GM18511 (cell line): ENCODE results near the gene PLPP3.
A peak's percentile ranks its signal among the peaks of the same experiment; 100 is the strongest.

Experiments
- ATAC-seq: cut with Tn5 transposase; IDR thresholded peaks from one replicate; pipeline ENCODE4 v1.9.1; 2021; ENCODE audit warnings: mild to moderate bottlenecking, moderate library complexity; ENCODE audit not compliant: unreplicated experiment

Gene PLPP3

DNA sequence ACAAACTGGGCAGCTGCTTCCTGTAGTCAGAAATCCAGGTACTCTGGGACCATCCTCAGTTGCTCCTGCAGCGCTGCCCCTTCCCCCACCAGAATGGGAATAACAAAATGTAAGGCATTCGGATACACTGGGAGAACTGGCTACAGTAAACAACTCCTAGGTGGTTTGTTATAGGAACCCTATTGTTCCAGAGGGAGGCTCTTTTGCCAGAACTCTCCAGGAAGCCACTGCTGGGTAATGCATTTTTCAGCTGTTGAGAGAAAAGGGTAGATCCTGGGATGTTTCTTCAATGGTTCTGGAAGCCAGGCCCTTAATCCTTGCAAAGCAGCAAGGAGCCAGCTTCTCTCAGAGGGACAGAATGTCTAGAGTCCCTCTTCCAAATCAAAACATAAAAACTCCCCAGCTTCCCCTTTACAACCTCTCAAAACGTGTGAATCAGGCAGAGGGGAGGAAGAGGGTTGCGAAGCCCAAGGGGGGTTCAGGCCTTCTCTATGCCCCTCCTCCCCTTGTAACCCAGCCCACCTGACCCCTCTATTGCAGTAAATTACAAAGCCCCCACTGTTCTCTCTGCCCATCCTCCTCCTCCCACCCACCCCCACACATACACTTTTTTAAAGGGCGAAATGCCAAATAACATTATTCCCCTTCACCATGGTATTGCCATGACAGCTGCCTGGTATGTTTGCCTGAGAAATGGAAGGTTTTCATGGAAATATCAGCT lies 29.1 kb downstream of the PLPP3 start:
- ATAC-seq: no peak

DNA sequence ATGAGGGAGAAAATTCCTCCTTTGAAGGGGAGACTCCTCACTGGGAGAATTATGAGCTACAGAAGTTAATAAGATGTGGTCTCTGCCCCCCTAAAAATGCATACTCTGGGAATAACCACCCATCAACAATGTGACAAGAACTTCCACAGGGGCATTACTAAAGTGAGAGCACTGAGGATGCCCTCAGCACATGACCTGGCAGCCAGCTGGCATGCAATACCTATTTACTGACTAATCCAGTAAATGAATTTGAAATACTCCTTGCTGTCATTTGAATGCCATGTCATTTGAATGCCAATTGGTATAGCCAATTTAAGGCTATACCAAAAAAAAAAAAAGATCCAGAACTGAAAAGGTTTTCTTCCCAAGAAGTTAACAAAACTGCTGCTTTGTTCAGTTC lies 30.8 kb downstream of the PLPP3 start:
- no peak for ATAC-seq

DNA sequence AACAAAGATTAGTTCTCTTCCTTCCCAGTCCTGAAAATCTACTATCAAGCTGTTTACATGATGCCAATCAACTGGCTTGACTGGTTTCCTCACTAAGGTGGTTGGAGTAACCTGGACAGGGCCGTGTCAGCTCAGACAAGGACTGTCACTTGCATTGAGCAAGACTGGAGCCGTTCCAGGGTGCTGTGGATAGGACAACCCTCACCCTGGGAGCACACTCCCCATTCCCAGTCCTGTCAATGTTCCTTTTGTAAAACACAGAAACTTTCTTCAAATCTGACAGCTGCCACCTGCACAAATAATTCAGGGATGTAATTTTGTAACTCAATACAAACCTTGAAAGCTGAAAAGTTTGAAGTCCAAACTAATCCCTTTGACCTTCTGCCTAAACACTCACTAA lies 31.4 kb downstream of the PLPP3 start:
- ATAC-seq: no peak

DNA sequence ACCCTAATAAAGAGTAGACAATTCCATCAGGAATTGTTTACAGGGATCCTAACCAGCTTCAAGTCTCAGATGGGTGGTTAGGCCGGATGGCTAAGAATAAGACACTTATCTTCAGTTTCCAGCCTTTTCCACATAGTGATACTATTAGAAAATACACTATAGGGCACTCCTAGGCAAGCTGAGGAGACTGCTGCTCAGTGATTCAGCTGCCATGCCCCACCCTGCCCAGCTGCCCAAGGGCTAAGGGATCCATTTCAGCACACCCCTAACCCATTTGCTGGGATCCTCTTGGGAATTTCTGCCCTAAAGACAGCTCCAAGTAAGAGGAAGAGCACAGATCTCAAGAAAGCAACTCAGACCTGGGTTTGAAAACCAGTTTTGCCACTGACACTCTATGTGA lies 31.9 kb downstream of the PLPP3 start:
- no peak for ATAC-seq

DNA sequence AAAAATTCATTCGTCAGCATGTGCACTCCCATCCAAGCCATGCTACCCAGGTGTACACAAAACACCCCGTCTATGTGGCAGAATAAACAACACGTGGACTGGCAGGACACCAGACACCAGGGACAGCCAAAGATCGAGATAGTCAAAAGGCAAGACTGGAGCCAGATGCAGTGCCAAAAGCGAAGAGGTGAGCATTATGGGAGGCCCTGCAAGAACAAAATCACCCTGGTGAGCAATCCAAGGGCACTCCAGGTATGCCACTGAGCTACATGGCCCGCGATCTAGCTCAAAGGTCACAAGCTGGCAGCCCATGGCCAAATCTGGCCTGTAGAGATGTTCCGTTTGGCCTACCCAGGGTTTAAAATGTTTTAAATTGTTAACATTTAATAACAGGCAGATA lies 33.7 kb downstream of the PLPP3 start:
- no peak for ATAC-seq

DNA sequence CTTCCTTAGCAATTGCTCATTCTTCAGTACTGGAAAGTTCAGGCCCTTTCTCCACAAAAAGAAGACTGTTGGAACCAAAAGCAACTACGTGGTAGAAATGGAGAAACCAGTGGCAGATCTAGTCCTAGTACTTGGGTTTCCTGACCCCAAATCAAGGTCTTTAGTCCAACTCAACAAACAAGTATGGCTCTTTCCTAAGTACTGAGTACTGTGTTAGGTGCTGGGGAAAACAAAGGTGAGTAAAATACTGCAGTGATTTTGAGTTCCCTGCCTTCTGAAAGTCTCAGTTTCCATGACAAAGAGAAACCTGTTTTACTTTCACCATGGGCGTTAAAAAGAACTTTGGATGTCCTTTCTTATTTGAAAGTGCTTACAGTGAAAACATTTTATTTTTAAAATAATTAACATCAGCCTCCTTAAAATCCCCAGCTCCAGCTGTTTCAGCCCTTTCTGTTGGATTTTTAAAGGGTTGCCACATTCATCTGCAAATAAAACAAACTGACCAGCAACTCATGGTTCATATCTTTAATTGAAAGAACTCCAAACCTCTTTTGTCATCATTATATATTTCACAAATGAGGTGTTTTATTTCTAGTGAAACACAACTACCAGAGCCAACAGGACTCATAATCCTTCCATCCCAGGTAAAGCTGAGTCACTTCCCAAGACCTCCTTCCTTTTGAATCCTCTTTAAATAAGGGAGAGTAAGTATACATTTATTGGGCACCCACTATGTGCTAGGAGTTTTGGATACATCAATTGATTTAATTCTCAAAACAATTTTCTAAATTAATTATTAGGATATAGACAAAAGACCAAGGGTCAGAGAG lies 35.4 kb downstream of the PLPP3 start:
- ATAC-seq: no peak

DNA sequence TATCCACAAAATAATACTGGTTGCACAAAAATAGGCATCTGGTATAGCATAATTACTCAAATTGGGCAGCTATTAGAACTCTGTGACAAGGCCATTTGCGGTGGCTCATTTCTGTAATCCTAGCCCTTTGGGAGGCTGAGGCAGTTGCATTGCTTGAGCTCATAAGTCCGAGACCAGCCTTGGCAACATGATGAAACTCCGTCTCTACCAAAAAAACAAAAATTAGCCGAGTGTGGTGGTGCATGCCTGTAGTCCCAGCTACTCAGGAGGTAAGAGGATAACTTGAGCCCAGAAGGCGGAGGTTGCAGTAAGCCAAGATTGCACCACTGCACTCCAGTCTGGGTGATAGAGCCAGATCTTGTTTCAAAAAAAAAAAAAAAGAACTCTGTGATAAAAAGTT lies 36.7 kb downstream of the PLPP3 start:
- ATAC-seq: no peak

DNA sequence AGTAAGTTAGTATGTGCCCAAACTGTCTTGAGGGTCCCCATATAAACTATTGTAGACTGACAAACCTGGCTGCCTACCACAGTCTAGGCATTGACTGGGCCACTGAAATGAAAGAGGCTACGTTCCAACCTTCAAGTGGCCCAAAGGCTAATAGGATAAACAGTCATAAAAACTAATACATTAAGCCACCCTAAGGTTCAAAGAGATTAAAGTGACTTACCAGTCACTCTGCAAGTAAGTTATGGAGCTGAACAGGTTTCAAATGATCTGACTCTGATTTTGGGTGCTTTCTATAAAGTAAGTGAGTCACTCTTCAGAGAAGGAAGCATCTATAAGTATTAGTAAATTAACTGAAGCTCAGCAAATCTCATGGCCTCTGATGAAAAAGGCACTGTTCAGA lies 38.0 kb downstream of the PLPP3 start:
- no peak for ATAC-seq

DNA sequence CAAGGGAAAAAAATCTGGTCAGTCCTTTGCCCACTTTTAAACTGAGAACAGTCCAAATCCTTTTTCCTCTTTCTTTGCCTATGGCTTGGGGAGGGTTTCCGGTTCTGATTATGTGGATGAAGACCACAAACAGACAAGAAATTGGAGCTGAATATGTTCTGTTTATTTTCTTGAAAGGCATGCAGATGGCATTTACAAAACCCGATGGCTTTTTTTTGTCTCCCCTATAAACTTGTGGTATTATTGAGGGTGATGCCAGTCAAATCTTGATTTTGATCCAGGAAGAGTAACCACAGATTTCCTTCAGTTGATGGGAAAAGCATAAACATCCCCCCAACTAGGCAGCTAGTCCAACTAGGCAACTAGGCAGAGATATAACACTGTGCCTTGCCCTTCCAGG lies 38.9 kb downstream of the PLPP3 start:
- ATAC-seq: no peak

DNA sequence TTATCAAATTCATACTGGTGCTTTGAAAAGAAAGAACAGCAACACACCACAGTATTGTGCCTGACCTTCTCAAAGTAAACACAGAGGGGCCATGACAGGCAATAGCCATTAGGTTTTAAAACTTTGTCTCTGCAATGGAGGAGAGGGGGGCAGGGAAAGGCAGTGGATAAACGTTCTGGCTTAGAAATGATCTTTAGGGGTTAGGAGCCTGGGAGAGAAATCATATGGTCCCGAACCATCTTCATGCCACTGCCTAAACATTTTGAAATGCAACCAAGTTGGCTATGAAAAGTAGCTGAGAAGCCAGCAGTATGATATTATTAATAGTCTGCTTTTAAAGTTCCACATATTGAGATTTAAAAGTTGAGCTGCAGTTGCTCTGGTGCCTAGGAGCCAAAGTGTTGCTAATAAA lies 39.8 kb downstream of the PLPP3 start:
- no peak for ATAC-seq

DNA sequence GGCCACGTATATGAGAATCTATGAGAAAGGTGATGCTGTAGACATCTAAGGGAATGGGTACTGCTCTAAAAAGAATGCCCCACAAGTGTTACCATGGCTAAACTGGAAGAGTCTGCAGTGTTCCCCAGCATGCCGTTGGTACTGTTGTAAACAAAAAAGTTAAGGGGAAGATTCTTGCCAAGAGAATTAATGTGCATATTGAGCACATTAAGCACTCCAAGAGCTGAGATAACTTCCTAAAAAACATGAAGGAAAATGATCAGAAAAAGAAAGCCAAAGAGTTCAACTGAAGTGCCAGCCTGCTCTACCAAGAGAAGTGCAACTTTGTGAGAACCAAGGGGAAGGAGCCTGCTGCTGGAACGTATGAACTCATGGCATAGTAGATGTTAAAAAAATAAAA lies 40.8 kb downstream of the PLPP3 start:
- no peak for ATAC-seq

DNA sequence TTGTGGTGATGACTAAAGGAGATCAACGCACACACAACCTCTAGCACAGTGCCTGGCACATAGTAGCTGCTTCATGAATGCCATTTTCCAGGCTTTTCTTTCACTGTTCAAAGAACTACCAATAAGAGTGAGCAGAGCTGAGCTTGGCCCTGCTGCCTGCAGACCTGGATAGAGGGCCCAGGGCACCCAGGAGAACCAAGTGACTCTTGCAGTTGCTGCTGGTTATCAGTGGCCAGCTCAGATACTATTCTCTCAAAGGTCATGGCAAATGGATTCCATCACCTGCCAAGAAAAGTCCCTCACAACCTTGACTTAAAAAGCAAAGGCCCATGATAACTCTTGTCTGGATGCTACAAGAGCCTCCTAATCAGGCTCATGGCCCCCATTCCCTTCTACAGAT lies 41.7 kb downstream of the PLPP3 start:
- ATAC-seq: no peak

DNA sequence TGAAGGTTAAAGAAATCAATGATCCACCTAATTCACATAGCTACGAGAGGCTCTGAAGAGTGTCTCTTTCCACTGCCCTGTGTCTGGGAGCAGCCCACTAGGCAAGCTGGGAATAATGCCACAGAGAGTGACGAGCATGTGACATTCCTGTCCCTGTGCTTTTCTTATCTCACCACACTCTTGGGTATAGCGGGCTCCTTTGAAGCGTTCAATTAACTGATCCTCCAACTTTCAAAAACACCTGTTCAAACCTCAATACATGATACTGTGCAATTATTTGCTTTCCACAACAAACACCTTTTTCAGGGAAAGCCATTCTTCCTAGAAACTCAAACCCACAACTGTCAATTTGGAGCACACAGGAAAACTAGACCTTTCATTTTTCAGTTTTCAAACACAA lies 43.4 kb downstream of the PLPP3 start:
- no peak for ATAC-seq

DNA sequence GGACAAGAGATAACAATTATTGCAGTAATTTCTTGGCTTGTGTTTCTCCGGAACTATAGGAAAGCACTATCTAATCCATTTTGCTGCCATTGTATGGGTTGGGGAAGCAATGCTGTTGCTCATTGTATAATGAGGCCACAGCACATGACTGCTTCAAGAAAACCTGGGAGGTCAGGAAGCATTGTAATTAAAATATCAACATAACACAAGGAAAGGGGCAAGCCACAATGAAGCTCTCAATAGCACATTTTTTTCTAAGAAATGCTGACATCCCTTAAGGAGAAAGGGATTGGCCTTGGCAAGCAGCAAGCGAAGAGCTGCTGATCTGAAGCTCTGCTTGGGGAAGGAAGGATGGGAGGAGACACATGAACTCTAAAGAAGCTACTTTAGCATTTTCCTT lies 44.0 kb downstream of the PLPP3 start:
- ATAC-seq: no peak

DNA sequence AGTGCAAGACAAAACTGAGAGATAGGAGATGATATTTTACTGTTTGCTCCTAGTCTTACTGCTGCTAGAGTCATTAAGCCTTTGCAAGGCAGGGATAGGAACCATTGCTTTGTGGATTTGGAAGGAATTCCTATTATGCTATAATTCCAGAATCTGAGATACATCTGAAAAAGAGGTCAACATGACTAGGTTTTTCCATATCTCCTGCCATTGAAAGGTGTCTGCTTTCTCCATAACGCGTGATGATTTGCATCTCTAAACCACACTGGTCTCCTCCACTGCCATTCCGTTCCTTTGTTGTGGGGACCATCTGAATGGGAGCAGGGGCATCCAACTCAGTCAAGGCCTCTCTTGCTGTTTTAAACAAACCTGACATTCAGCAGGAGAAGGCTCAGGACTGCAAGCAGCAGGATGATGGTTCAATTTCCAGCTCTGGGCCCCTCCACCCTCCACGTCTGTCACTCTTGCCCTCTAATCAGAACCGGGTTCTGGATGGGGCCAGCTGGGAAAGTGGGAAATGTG lies 45.2 kb downstream of the PLPP3 start:
- no peak for ATAC-seq

DNA sequence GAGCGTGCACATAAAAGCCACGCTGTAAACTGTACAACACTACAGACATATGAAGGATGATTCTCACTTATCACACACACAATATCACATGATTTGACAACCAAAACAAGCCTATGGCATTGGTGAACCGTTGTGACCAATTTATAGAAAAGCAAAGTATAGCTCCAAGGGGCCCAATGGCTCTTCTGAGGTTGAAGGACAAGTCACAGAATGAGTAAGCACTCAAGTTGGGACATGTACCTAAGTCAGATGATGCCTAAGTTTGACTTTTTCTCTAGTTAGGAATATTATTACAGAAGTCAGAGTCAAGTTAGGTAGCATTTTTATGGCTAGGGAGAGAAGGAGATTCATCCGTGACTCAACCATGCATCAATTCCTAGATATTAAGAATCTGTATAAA lies 45.7 kb downstream of the PLPP3 start:
- peak; percentile 90 for ATAC-seq

DNA sequence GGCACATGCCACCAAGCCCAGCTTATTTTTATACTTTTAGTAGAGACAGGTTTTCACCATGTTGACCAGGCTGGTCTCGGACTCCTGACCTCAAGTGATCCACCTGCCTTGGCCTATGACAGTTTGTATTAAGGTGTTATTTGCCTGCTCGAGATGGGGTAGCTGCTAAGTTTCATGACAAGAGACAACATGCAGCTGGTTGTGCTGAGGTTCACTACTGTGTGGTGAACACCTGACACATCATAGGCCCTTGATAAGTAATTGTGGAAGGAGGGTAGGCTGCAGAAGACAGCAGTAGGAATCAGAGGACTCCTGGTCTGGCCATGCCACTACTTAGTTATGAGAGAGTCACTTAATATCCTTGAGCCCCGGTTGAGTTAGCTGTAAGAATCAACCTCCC lies 46.2 kb downstream of the PLPP3 start:
- ATAC-seq: peak; percentile 40

DNA sequence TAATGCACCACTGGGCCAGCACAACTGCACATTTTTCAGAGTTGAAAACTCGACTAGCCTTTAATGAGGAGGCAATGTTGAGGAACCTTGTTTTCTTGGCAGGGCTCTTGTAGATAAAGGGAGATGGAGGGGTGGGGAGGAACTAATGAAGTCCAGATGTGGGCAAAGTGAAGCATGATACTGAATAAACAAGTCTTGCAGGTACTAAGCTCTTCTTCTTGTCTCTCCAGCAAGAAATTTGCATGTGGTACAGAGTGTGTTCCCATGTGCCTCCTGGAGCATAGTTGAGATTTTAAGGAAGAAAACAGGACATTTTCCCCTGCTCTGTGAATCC lies 47.0 kb downstream of the PLPP3 start:
- no peak for ATAC-seq

DNA sequence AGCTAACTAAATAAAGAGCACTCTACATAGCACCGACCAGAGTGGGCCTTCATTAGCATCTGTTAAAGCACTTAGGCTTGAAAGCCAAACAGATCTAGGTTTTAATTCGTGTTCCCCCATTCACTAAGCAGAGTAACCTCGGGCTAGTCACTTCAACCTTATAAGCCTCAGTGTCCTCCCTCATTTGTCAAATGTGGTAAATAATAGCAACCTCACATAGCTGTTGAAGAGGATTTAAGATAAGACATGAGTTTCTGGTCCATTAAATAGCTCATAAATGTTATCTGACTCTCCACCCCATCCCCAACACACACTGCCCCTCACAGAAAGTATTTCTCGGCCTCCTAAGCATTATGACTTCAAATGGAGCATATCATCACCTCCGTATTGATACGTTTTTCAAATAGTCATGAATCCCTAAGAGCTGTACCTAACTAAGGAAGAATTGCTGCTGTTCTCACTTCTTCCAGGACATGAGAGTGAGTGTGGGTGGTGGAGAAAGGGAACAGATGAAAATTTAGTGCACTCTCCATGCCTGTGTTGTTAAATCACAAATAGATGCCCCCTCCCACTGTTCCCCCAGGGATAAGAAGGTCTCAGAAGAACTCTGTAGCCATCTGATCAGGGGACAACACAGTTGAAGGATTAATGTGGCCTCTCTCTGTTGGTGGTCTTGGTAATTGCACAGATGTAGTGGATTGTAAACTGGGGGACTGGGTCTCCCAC lies 47.6 kb downstream of the PLPP3 start:
- ATAC-seq: no peak

DNA sequence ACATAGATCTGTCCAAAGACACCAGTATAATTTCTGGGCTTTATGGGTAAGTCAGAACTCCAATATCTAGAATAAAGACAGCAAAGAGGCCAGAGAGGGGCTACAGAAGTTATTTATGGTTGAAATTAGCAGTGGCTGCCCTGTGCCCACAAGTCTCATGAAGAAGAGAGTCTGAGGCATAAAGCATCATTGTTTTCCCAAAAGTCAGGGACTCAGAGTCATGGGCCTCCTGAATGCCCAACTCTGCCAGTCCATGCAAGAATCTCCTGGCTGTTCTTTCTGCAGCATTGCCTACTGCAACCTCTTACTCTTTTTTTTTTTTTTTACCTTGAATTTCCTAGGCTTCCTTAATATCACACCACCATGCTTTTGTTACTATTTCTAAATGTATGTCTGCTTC lies 49.6 kb downstream of the PLPP3 start:
- no peak for ATAC-seq

DNA sequence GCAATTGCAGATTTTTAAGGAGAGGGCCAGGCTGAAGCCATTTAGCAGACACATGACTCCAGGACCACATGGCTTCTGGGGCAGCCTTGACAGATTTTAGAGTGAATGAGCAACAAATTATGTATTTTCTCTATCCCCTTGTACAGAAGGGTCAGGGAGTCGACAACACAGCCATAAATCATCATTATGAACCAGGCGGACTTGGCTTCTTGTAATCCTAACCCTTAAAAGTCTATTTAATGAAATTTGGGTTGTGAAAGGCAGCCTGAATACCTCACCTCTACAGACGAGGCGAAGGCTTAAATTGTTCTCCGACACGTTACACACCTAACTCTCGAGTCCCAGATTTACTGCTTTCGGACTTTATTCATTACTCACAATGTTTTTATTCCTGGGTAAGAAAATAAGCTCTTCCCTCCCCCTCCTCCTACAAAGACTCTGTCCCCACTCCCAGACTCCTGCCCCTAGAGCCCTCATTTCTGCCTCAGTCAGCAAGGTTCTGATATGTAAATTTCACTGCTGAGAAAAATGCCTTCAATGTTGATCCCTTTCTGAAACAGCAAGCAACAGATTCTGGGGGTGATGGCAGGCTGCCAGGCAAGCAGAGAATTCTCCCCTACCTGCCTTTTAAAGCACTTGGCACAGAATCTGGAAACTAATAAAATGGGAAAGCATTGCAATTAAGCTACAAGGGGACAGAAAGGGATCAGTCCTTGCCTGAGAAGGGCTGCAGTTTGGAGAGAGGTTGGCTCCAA lies 51.6 kb downstream of the PLPP3 start:
- no peak for ATAC-seq
